Smooth muscle cell (in vitro differentiated cells): ENCODE data around the gene LGALS9. TPM values are rescaled to one million over a fixed set of nuclear protein-coding genes. Genes with fewer than 3 reads are reported as not detected.

Experiments used
- DNase-seq: peaks from one replicate; lab custom pipeline; 2025; ENCODE audit not compliant: unreplicated experiment; lab: John Stamatoyannopoulos, UW
- H2AFZ ChIP-seq: fragments of 200-600 bp; sonication (generic); 2 replicates; pipeline ENCODE4 v1.6.0; 2016; ENCODE audit warnings: antibody characterized with exemption, low read depth, mild to moderate bottlenecking
- H3F3A ChIP-seq: fragments of 200-600 bp; sonication (generic); 2 replicates; pipeline ENCODE4 v1.6.0; 2017; ENCODE audit warnings: antibody characterized with exemption, low read depth
- H3K27ac ChIP-seq: fragments of 200-600 bp; sonication (generic); 2 replicates; pipeline ENCODE4 v1.5.1; 2016; ENCODE audit warnings: low read depth, mild to moderate bottlenecking
- H3K27me3 ChIP-seq: fragments of 200-600 bp; sonication (generic); 2 replicates; pipeline ENCODE4 v1.6.1; 2016; ENCODE audit warnings: low read depth, mild to moderate bottlenecking
- H3K36me3 ChIP-seq: fragments of 200-600 bp; sonication (generic); 2 replicates; pipeline ENCODE4 v1.5.1; 2016; ENCODE audit warnings: low read depth
- H3K4me1 ChIP-seq: fragments of 200-600 bp; sonication (generic); 2 replicates; pipeline ENCODE4 v1.5.1; 2016; ENCODE audit warnings: low read depth
- H3K4me2 ChIP-seq: fragments of 200-600 bp; sonication (generic); 2 replicates; pipeline ENCODE4 v1.6.0; 2016; ENCODE audit warnings: mild to moderate bottlenecking
- H3K4me3 ChIP-seq: fragments of 200-600 bp; sonication (generic); 2 replicates; pipeline ENCODE4 v1.5.1; 2016; ENCODE audit warnings: mild to moderate bottlenecking
- H3K79me2 ChIP-seq: fragments of 200-600 bp; sonication (generic); 2 replicates; pipeline ENCODE4 v1.6.0; 2016; ENCODE audit warnings: low read depth, mild to moderate bottlenecking
- H3K9ac ChIP-seq: fragments of 200-600 bp; sonication (generic); 2 replicates; pipeline ENCODE4 v1.6.0; 2016; ENCODE audit warnings: low read depth
- H3K9me3 ChIP-seq: fragments of 200-600 bp; sonication (generic); replicated peaks from 2 replicates; pipeline ENCODE4 v1.5.1; 2016; ENCODE audit warnings: low read depth
- H4K20me1 ChIP-seq: fragments of 200-600 bp; sonication (generic); 2 replicates; pipeline ENCODE4 v1.6.0; 2016; ENCODE audit warnings: low read depth
- WGBS: methylation state at CpG from one replicate; pipeline ENCODE4 v1.1.7; 2016; ENCODE audit warnings: low lambda C conversion rate; 5-methylcytosine and 5-hydroxymethylcytosine counted together
- polyA plus RNA-seq: library from polyadenylated mRNA; unstranded; fragments of >200 nt; fragmentation: Nextera tagmentation; extraction: Ambion mirVana; gene quantifications from 2 replicates; pipeline ENCODE4 v1.2.1, GENCODE V29; 2016
- total RNA-seq: library from RNA; depleted of rRNA; stranded (reverse); fragments of >200 nt; gene quantifications from 2 replicates; pipeline ENCODE4 v1.2.3, GENCODE V29; 2014
- TF ChIP-seq, protein P1 (sequence below): fragments of 200-600 bp; sonication (generic); IDR thresholded peaks from 2 replicates; pipeline ENCODE4 v1.5.1; 2017; ENCODE audit warnings: borderline replicate concordance, mild to moderate bottlenecking, antibody characterized with exemption; ENCODE audit not compliant: insufficient read depth, poor library complexity, severe bottlenecking

The LGALS9 gene
- total and polyA plus RNA-seq, 2 experiments from 2014 or later: 5.8 to 9.7 TPM

- Histone ChIP-seq H2AFZ (no peak overlapping the region), H3K9me3 (no peaks in the 10 kb centered on the region), H3K4me2 (no peak overlapping the region), H3K4me1 (no peaks in the 10 kb centered on the region), H3K36me3 (peaks cover 22% of the 10 kb centered on the region), H3K9ac (no peak overlapping the region), H3K27ac (no peak overlapping the region), H3K79me2 (no peaks in the 10 kb centered on the region), H3K27me3 (no peaks in the 10 kb centered on the region), H4K20me1 (peaks cover 80% of the 10 kb centered on the region), H3F3A (no peaks in the 10 kb centered on the region), H3K4me3 (no peak overlapping the region)
- WGBS: 93% methylated on average over 8 of the region's 8 CpGs
- TF ChIP-seq, protein P1, sequence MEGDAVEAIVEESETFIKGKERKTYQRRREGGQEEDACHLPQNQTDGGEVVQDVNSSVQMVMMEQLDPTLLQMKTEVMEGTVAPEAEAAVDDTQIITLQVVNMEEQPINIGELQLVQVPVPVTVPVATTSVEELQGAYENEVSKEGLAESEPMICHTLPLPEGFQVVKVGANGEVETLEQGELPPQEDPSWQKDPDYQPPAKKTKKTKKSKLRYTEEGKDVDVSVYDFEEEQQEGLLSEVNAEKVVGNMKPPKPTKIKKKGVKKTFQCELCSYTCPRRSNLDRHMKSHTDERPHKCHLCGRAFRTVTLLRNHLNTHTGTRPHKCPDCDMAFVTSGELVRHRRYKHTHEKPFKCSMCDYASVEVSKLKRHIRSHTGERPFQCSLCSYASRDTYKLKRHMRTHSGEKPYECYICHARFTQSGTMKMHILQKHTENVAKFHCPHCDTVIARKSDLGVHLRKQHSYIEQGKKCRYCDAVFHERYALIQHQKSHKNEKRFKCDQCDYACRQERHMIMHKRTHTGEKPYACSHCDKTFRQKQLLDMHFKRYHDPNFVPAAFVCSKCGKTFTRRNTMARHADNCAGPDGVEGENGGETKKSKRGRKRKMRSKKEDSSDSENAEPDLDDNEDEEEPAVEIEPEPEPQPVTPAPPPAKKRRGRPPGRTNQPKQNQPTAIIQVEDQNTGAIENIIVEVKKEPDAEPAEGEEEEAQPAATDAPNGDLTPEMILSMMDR: no peak
- DNase-seq: no peak
These were observed 12.6 kb upstream of the LGALS9 start for GRCh38 chr17:27618417-27618816.

DNA sequence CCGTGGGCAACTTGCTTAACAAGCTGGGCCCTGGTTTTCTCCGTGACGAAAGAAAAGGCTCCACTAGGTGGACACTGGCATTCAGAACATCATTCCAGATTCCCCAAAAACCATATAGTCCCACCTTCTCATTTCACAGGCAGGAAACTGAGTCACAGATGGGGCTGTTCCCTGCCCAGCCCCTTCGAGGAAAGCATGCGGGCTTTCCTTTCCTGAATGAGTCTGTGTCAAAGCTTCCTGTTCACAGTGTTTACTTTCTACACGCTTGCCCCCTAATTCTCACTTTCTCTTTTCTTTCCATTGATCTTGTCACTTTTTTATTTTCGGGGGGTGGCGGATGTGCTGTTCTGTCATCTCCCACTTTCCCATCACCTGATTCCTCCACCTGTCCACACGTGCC, 10.3 kb upstream of the LGALS9 start:
- H3K36me3 ChIP-seq: peaks cover 18% of the 10 kb centered on the region
- no peaks in the 10 kb centered on the region for H3K79me2 ChIP-seq
- WGBS: 91% methylated on average over 9 of the region's 9 CpGs
- H3K4me2 ChIP-seq: no peak overlapping the region
- TF ChIP-seq, protein P1: no peak
- H3K4me3 ChIP-seq: no peak overlapping the region
- H3F3A ChIP-seq: no peaks in the 10 kb centered on the region
- no peaks in the 10 kb centered on the region for H3K4me1 ChIP-seq
- H3K9ac ChIP-seq: no peak overlapping the region
- no peaks in the 10 kb centered on the region for H3K9me3 ChIP-seq
- H2AFZ ChIP-seq: no peak overlapping the region
- no peak overlapping the region for H3K27ac ChIP-seq
- H4K20me1 ChIP-seq: peaks cover 80% of the 10 kb centered on the region
- no peaks in the 10 kb centered on the region for H3K27me3 ChIP-seq
- no peak for DNase-seq

- Histone ChIP-seq H4K20me1 (peaks cover 79% of the 10 kb centered on the region), H3K79me2 (no peaks in the 10 kb centered on the region), H3F3A (no peaks in the 10 kb centered on the region), H3K4me2 (no peak overlapping the region), H2AFZ (no peak overlapping the region), H3K9me3 (no peaks in the 10 kb centered on the region), H3K36me3 (peaks cover 13% of the 10 kb centered on the region), H3K27me3 (no peaks in the 10 kb centered on the region), H3K27ac (no peak overlapping the region), H3K4me1 (no peaks in the 10 kb centered on the region), H3K9ac (no peak overlapping the region), H3K4me3 (no peak overlapping the region)
- TF ChIP-seq, protein P1: no peak
- 94% methylated on average over 4 of the region's 4 CpGs for WGBS
- DNase-seq: no peak
These were observed 9.5 kb upstream of the LGALS9 start for GRCh38 chr17:27621536-27621935.

GRCh38 chr17:27621942-27622559, 8.9 kb upstream of the LGALS9 start:
- Histone ChIP-seq H3K79me2 (no peaks in the 10 kb centered on the region), H3K36me3 (peaks cover 18% of the 10 kb centered on the region), H3K4me1 (no peaks in the 10 kb centered on the region), H3K9me3 (no peaks in the 10 kb centered on the region), H3K4me2 (no peak overlapping the region), H3K27me3 (no peaks in the 10 kb centered on the region), H4K20me1 (peaks cover 74% of the 10 kb centered on the region), H3K9ac (no peak overlapping the region), H3K27ac (no peak overlapping the region), H2AFZ (no peak overlapping the region), H3K4me3 (no peak overlapping the region), H3F3A (peaks cover 3% of the 10 kb centered on the region)
- DNase-seq: no peak
- TF ChIP-seq, protein P1: no peak
- WGBS: 95% methylated on average over 10 of the region's 10 CpGs
